Activated naive CD8-positive, alpha-beta T cell treated with anti-CD3 and anti-CD28 coated beads, Interleukin-2, amount 10 ng/mL, durations not matched to agents 7 days and 5 days (primary cell): ENCODE results near the gene AOC2. TPM values are rescaled to one million over a fixed set of nuclear protein-coding genes. Genes with fewer than 3 reads are reported as not detected.
"Not testable (repeated sequence)": the region's sequence is repeated elsewhere in the genome, so short reads cannot be mapped to it uniquely, and the experiment has no call there.

ENCODE experiments used
- ATAC-seq: fragments of 150-1000 bp; cut with Tn5 transposase; one replicate; pipeline ENCODE4 v1.10.0; 2021; ENCODE audit warnings: low read depth, moderate library complexity
- POLR2A ChIA-PET: fragments of 350-600 bp; sonication (Branson Sonifier 250); formaldehyde crosslinking; loops from one replicate; lab custom pipeline; 2021; ENCODE audit warnings: antibody characterized with exemption; lab: Charles Lee
- DNase-seq: peaks from one replicate; pipeline ENCODE4 v3.0.0; 2021
- H3K27ac Mint-ChIP-seq: one replicate; pipeline ENCODE4 v1.8.0; 2022; ENCODE audit warnings: mild to moderate bottlenecking, mixed read lengths
- H3K27me3 Mint-ChIP-seq: one replicate; pipeline ENCODE4 v1.8.0; 2022; ENCODE audit warnings: mild to moderate bottlenecking, moderate library complexity, mixed read lengths
- H3K36me3 Mint-ChIP-seq: one replicate; pipeline ENCODE4 v1.8.0; 2021; ENCODE audit warnings: mild to moderate bottlenecking, mixed read lengths
- H3K4me1 Mint-ChIP-seq: one replicate; pipeline ENCODE4 v1.8.0; 2021; ENCODE audit warnings: mixed read lengths
- H3K4me3 Mint-ChIP-seq: one replicate; pipeline ENCODE4 v1.8.0; 2022; ENCODE audit warnings: mild to moderate bottlenecking, moderate library complexity, mixed read lengths
- H3K9me3 Mint-ChIP-seq: one replicate; pipeline ENCODE4 v1.8.0; 2021; ENCODE audit warnings: mixed read lengths
- total RNA-seq, 2 experiments: library from RNA; stranded (reverse); gene quantifications; one replicate each; pipeline ENCODE4 v1.2.3, GENCODE V29; 2021

Gene AOC2
- total RNA-seq, 2 experiments from 2014 or later = 2.5 to 2.7 TPM

DNA sequence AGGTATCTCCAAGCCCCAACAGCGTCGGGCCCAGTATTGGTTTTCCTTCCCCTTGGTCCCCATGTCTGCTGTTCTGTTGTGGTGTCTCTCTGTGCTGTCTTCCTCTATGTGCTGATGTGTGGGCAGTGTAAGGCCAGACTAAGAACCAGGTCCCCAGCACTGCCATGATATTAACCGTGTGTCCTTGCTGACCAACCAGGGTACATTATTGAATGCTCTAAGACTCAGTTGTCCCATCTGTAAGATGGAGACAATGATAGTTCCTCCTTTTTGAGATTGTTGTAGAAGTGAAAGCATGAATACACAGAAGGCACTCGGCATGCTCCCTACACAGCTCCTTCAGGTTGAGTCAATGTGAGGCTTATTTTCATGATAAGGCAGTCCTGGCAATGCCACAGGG is 27.3 kb downstream of the AOC2 start:
- no peaks in the 10 kb centered on the region for H3K4me1 Mint-ChIP-seq
- DNase-seq (no peak), ATAC-seq (no peak)
- POLR2A ChIA-PET = no interaction called here
- no peak overlapping the region for H3K27ac Mint-ChIP-seq
- peaks cover 4% of the 10 kb centered on the region for H3K9me3 Mint-ChIP-seq
- no peaks in the 10 kb centered on the region for H3K36me3 Mint-ChIP-seq
- H3K27me3 Mint-ChIP-seq = peaks cover 17% of the 10 kb centered on the region
- no peak overlapping the region for H3K4me3 Mint-ChIP-seq

DNA sequence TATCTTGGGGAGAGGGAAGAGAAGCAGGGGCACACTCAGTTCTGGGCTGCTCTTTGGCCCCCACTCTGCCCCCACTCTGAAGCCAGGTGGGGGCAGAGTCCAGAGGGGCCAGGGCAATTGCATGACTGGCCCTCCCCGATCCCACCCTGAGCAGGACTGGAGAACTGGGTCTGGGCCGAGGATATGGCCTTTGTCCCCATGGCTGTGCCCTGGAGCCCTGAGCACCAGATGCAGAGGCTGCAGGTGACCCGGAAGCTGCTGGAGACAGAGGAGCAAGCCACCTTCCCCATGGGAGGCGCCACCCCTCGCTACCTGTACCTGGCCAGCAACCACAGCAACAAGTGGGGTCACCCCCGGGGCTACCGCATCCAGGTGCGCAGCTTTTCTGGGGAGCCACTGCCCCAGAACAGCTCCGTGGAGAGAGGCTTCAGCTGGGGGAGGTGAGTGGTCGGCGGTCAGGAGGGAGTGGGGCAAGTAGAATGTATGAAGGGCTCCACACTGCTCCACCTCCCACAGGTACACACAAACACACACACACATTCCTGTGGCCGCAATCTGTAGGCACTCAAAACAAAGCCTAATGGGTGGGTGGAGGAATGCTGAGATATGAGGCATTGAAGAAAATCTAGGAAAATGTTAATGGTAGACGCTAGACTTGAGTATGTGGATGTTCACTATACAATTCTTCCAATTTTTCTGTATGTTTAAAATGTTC is 28.0 kb downstream of the AOC2 start:
- DNase-seq (no peak), ATAC-seq (no peak)
- POLR2A ChIA-PET = no interaction called here
- no peak overlapping the region for H3K4me3 Mint-ChIP-seq
- peaks cover 4% of the 10 kb centered on the region for H3K9me3 Mint-ChIP-seq
- H3K27me3 Mint-ChIP-seq = peaks cover 19% of the 10 kb centered on the region
- no peak overlapping the region for H3K27ac Mint-ChIP-seq
- no peaks in the 10 kb centered on the region for H3K4me1 Mint-ChIP-seq
- no peaks in the 10 kb centered on the region for H3K36me3 Mint-ChIP-seq

DNA sequence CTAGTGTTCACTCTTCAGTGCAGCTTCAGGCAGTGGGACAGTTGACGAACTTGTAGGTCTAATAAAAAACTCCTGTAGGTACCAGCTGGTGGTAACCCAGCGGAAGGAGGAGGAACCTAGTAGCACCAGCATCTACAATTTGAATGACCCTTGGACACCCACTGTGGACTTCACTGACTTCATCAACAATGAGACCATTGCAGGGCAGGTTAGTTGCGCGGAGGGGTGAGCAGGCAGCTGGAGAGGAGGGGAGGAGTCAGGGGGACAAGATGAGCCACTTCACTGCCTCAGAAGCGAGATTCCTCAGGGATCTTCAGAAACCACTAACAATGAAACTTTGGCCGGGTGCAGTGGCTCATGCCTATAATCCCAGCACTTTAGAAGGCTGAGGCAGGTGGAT is 28.9 kb downstream of the AOC2 start:
- no peaks in the 10 kb centered on the region for H3K36me3 Mint-ChIP-seq
- no peaks in the 10 kb centered on the region for H3K4me1 Mint-ChIP-seq
- H3K27me3 Mint-ChIP-seq = peaks cover 20% of the 10 kb centered on the region
- H3K9me3 Mint-ChIP-seq = peaks cover 4% of the 10 kb centered on the region
- no peak for ATAC-seq
- DNase-seq = no peak
- POLR2A ChIA-PET = interaction anchor here (0.6 kb wide), 1 partner anchor 39 kb away, joined by 3 read pairs; no protein-coding TSS in a partner anchor
- H3K27ac Mint-ChIP-seq = no peak overlapping the region
- no peak overlapping the region for H3K4me3 Mint-ChIP-seq

DNA sequence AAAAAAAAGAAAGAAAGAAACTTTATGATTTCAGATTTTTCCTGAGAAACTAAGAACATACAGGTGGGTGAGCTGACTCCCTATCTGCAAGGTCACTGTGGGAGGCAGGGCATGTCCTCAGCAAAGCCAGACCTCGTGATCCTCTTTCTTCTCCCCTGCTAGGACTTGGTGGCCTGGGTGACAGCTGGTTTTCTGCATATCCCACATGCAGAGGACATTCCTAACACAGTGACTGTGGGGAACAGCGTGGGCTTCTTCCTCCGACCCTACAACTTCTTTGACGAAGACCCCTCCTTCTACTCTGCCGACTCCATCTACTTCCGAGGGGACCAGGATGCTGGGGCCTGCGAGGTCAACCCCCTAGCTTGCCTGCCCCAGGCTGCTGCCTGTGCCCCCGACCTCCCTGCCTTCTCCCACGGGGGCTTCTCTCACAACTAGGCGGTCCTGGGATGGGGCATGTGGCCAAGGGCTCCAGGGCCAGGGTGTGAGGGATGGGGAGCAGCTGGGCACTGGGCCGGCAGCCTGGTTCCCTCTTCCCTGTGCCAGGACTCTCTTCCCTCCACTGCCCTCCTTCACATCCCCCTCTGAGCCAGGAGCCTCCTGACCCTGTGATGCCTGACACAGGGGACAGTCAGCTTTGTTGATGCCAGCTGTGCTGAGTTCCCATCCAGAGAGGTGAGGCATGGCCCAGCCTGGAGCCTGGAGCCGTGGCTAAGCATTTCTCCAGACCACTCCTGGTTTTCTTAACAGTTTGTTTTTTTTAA is 29.7 kb downstream of the AOC2 start:
- H3K4me3 Mint-ChIP-seq, ATAC-seq, DNase-seq, H3K36me3 Mint-ChIP-seq, H3K4me1 Mint-ChIP-seq, H3K9me3 Mint-ChIP-seq, H3K27ac Mint-ChIP-seq: not testable (repeated sequence)
- peaks cover 20% of the 10 kb centered on the region for H3K27me3 Mint-ChIP-seq
- POLR2A ChIA-PET = interaction anchor here (0.6 kb wide), 1 partner anchor 39 kb away, joined by 3 read pairs; no protein-coding TSS in a partner anchor

DNA sequence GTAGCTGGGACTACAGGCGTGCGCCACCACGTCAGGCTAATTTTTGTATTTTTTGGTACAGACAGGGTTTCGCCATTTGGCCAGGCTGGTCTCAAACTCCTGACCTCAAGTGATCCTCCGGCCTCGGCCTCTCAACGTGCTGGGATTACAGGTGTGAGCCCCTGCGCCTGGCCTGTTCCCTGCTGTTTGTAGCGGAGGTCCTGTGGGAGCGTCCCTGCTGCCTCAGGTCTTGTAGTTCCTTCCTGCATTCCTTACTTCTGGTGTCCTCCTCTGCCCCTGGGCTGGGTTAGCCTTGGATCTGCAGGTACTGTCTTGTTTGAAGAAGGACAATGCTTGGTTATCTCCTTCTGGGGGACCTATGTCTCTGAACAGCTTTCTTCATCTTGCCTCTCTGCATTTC is 32.7 kb downstream of the AOC2 start:
- ATAC-seq (no peak), DNase-seq (no peak)
- H3K27me3 Mint-ChIP-seq = peaks cover 16% of the 10 kb centered on the region
- H3K36me3 Mint-ChIP-seq = no peaks in the 10 kb centered on the region
- H3K27ac Mint-ChIP-seq = no peak overlapping the region
- no peaks in the 10 kb centered on the region for H3K9me3 Mint-ChIP-seq
- no peaks in the 10 kb centered on the region for H3K4me1 Mint-ChIP-seq
- POLR2A ChIA-PET = no interaction called here
- H3K4me3 Mint-ChIP-seq = no peak overlapping the region

- H3K4me1 Mint-ChIP-seq = no peaks in the 10 kb centered on the region
- H3K4me3 Mint-ChIP-seq = no peak overlapping the region
- H3K27me3 Mint-ChIP-seq = peaks cover 12% of the 10 kb centered on the region
- ATAC-seq (no peak), DNase-seq (no peak)
- no peaks in the 10 kb centered on the region for H3K9me3 Mint-ChIP-seq
- no peaks in the 10 kb centered on the region for H3K36me3 Mint-ChIP-seq
- H3K27ac Mint-ChIP-seq = no peak overlapping the region
- POLR2A ChIA-PET = interaction anchor here (0.7 kb wide), 1 partner anchor 722 kb away, joined by 5 read pairs; no protein-coding TSS in a partner anchor
These were observed 33.9 kb downstream of the AOC2 start for GRCh38 chr17:42878123-42878880.

DNA sequence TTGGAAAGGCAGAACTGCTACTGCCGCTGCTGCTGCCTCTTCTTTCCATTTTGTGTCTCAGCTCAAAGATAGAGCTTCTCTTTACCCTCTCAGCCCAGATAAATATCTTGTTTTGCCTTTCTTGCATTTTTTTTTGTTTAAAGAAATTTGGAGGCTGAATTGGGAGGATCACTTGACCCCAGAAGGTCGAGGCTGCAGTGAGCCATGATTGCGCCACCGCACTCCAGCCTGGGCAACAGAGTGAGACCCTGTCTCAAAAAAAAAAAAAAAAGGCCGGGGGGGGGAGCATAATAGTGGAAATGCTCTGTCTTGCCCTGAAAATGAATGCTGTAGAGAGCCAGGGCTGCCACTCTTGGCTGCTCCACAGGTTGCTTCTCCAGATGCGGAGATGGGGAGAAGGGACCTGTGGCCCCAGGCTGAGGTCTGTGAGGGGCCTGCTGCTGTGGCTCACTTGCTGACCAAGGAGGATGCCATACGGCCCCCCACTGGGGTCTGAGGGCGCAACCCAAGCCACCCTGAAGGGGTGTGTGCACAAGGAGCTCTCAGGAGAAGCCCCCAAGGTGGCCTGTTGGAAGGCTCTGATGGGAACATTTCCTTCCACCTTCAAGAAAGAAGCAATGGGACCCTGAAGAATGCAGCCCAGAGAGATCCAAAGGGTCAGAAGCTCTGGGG is 34.7 kb downstream of the AOC2 start:
- no peaks in the 10 kb centered on the region for H3K36me3 Mint-ChIP-seq
- H3K4me1 Mint-ChIP-seq = no peaks in the 10 kb centered on the region
- no peak for ATAC-seq
- no peak for DNase-seq
- no peaks in the 10 kb centered on the region for H3K9me3 Mint-ChIP-seq
- H3K27ac Mint-ChIP-seq = no peak overlapping the region
- H3K4me3 Mint-ChIP-seq = no peak overlapping the region
- peaks cover 14% of the 10 kb centered on the region for H3K27me3 Mint-ChIP-seq
- POLR2A ChIA-PET = interaction anchor here (0.7 kb wide), 1 partner anchor 723 kb away, joined by 5 read pairs; no protein-coding TSS in a partner anchor

DNA sequence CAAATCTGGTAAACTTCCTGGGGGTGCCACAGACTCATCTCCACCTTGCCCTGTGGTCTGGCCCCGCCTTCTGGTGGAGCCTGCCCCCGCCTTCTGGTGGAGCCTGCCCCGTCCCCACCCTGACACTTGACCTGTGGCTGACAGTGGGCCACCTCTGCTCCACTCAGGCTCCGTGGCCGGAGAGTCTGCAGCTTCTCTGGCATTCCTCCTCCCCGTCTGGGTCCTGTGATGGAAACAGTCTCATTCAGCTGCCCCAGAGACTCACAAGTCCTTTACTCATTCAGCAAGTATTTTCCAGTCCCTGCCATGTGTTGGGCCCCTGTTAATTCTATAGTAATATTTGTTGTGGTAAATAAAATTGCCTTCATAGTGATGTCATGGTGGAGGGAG is 35.2 kb downstream of the AOC2 start:
- no peaks in the 10 kb centered on the region for H3K36me3 Mint-ChIP-seq
- H3K27me3 Mint-ChIP-seq = peaks cover 10% of the 10 kb centered on the region
- POLR2A ChIA-PET = interaction anchor here (0.6 kb wide), 1 partner anchor 606 kb away, joined by 7 read pairs; no protein-coding TSS in a partner anchor
- no peak for DNase-seq
- no peak overlapping the region for H3K27ac Mint-ChIP-seq
- ATAC-seq = no peak
- no peaks in the 10 kb centered on the region for H3K4me1 Mint-ChIP-seq
- H3K9me3 Mint-ChIP-seq = no peaks in the 10 kb centered on the region
- H3K4me3 Mint-ChIP-seq = no peak overlapping the region

DNA sequence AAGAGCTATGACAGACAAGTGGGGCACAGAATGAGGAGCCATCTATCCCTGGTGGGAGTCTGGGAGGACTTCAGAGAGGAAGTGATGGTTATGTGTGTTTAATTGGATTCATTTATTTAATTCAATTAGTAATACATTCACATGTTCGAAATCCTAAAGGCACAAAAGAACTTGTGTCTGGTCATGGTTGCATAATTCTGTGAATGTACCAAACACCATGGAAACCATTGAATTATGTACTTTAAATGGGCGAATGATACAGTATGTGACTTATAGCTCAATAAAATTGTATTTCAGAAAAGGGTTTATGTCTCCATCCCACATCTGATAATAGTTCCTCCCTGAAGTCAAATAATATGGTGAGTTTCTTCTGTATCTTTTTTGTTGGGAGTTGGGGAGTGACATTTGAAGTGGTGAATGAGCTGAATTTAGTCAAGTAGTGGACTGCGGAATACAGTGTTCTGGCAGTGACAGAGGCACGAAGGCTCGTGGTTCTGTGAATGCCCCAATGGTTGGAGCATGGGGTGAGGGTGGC is 36.5 kb downstream of the AOC2 start:
- Mint-ChIP-seq H3K4me1 (no peaks in the 10 kb centered on the region), H3K36me3 (no peaks in the 10 kb centered on the region), H3K9me3 (no peaks in the 10 kb centered on the region), H3K27me3 (peaks cover 9% of the 10 kb centered on the region), H3K4me3 (no peak overlapping the region), H3K27ac (no peak overlapping the region)
- POLR2A ChIA-PET = no interaction called here
- DNase-seq (no peak), ATAC-seq (no peak)

GRCh38 chr17:42881706-42882105 is 37.3 kb downstream of the AOC2 start:
- H3K9me3 Mint-ChIP-seq, H3K27ac Mint-ChIP-seq, H3K36me3 Mint-ChIP-seq, H3K4me3 Mint-ChIP-seq, ATAC-seq, POLR2A ChIA-PET, H3K27me3 Mint-ChIP-seq, H3K4me1 Mint-ChIP-seq, DNase-seq: not testable (repeated sequence)

DNA sequence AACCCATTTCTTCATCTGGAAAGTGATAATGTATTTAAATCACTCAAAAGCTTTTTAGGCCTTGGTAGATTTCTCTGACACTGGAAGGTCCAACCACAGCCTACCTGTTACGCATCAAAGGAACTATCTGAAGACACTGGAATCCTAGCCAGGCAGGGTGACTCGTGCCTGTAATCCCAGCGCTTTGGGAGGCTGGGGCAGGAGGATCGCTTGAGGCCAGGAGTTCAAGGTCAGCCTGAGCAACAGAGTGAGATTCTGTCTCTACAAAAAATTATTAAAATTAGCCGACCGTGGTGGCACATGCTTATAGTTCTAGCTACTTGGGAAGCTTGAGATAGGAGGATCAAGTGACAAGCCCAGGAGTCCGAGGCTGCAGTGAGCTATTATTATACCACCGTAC is 37.8 kb downstream of the AOC2 start:
- no peak overlapping the region for H3K27ac Mint-ChIP-seq
- POLR2A ChIA-PET = no interaction called here
- ATAC-seq (no peak), DNase-seq (no peak)
- no peak overlapping the region for H3K4me3 Mint-ChIP-seq
- H3K27me3 Mint-ChIP-seq = peaks cover 9% of the 10 kb centered on the region
- no peaks in the 10 kb centered on the region for H3K4me1 Mint-ChIP-seq
- no peaks in the 10 kb centered on the region for H3K9me3 Mint-ChIP-seq
- H3K36me3 Mint-ChIP-seq = no peaks in the 10 kb centered on the region

DNA sequence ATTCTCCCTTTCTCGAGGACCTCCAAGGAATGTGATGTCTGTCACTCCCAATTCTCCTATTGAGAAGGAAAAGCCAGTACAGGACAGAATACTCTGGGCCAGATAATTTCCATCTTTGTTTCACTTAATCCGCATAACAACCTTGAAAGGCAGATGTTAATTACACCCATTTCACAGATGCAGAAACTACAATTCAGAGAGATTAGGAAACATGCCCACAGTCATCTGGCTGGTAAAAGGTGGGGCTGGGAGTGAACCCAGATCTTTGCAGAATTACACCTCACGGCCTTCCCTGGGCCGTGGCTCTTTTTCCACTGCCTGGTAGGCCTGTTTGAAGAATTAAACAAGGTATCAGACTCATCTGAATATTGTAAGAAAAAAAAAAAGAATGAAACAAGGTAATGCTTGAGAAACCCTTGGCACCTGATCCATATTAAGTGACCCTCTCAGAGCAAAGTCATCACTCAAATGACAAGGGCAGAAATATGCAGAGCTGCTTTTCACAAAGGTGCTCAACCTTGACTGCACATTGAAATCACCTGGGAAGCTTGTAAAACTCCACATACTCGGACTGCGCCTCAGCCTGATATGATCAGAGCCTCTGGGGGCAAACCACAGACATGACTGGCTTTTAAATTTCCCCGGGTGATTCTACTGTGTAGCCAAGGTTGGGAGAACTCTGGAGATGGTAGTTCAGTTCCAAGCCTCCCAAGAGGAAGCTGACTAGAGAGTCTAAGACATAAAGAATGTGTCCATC is 39.6 kb downstream of the AOC2 start:
- no peak for ATAC-seq
- DNase-seq = no peak
- H3K4me1 Mint-ChIP-seq = no peaks in the 10 kb centered on the region

More for the DNA sequence above, 39.6 kb downstream of the AOC2 start:
- Mint-ChIP-seq H3K27me3 (peaks cover 7% of the 10 kb centered on the region), H3K36me3 (no peaks in the 10 kb centered on the region), H3K27ac (no peak overlapping the region), H3K9me3 (no peaks in the 10 kb centered on the region), H3K4me3 (no peak overlapping the region)
- POLR2A ChIA-PET = no interaction called here
